Upper lobe of left lung (tissue), 6 donors: ENCODE results near the gene XPO6. TPM values are rescaled to one million over a fixed set of nuclear protein-coding genes. Genes with fewer than 3 reads are reported as not detected.
"Not testable (repeated sequence)": the region's sequence is repeated elsewhere in the genome, so short reads cannot be mapped to it uniquely, and the experiment has no call there.

Experiments
- ATAC-seq, 2 donors: fragments of 200-7000 bp; cut with Tn5 transposase; one replicate each; pipeline ENCODE4 v1.9.1; 2022; ENCODE audit warnings: mild to moderate bottlenecking in 2 of 2, moderate library complexity in 2 of 2; ENCODE audit not compliant: low FRiP score in 2 of 2
- DNase-seq, 2 donors: peaks; one replicate each; pipeline ENCODE4 v3.0.0-alpha.2; 2019 to 2020
- H3K27ac ChIP-seq, 4 donors: fragments of 200-600 bp; sonication (generic); one replicate each; pipeline ENCODE4 v1.5.1; 2016 to 2019
- H3K27me3 ChIP-seq, 4 donors: fragments of 200-600 bp; sonication (generic); one replicate each; pipeline ENCODE4 v1.5.1; 2017 to 2019
- H3K36me3 ChIP-seq, 4 donors: fragments of 200-600 bp; sonication (generic); one replicate each; pipeline ENCODE4 v1.5.1; 2016 to 2019
- H3K4me1 ChIP-seq, 4 donors: fragments of 200-600 bp; sonication (generic); one replicate each; pipeline ENCODE4 v1.5.1; 2018 to 2019
- H3K4me3 ChIP-seq, 4 donors: fragments of 200-600 bp; sonication (generic); one replicate each; pipeline ENCODE4 v1.5.1; 2017 to 2019; ENCODE audit warnings: mild to moderate bottlenecking in 2 of 4, moderate library complexity in 1 of 4
- H3K9me3 ChIP-seq, 4 donors: fragments of 200-600 bp; sonication (generic); one replicate each; pipeline ENCODE4 v1.5.1; 2018 to 2019
- CTCF ChIP-seq, 6 experiments: fragments of 450-650 bp in 4 of 6; fragments of 200-600 bp in 2 of 6; sonication (generic) in 2 of 6; IDR thresholded peaks; one replicate each; pipeline ENCODE4 v1.5.1; 2016 to 2019; ENCODE audit warnings: antibody characterized with exemption in 6 of 6
- EP300 ChIP-seq, 4 donors: sonication (generic); formaldehyde crosslinking; IDR thresholded peaks; one replicate each; pipeline ENCODE4 v1.5.1; 2017; ENCODE audit warnings: antibody characterized with exemption in 4 of 4, control low read depth in 2 of 4
- POLR2A ChIP-seq, 4 donors: fragments of 450-650 bp; IDR thresholded peaks; one replicate each; pipeline ENCODE4 v1.5.1; 2016 to 2017; ENCODE audit warnings: antibody characterized with exemption in 4 of 4, mild to moderate bottlenecking in 2 of 4
- POLR2AphosphoS5 ChIP-seq, 2 donors: sonication (generic); formaldehyde crosslinking; IDR thresholded peaks; one replicate each; pipeline ENCODE4 v1.5.1; 2017; ENCODE audit warnings: antibody characterized with exemption in 2 of 2
- WGBS, 2 donors: methylation state at CpG; one replicate each; pipeline ENCODE4 v1.1.5; 2017 to 2018; 5-methylcytosine and 5-hydroxymethylcytosine counted together
- total RNA-seq, 6 donors: library from RNA; depleted of rRNA in 4 of 6; stranded (reverse); fragments of >200 nt in 4 of 6; gene quantifications; one replicate each; pipeline versions ENCODE4 v1.1.0 to v1.2.1, GENCODE V29; 2016 to 2021
- donor health status: DM: no; HTN: no; CAD: no; lungs with moderate emphysema.
- donor health status: DM: no; HTN: yes; CAD: no; lungs with severe emphysema.

Gene XPO6
- total RNA-seq, 6 donors from 2014 or later, result 95.5 to 256 (median 129) TPM

- DNase-seq (no peak), ATAC-seq (no peak)
- peaks cover 13 to 100% (median 75%) of the 10 kb centered on the region in 4 donors for H3K36me3 ChIP-seq
- no peak overlapping the region for H3K27ac ChIP-seq
- 89 to 94% methylated on average over 3 of the region's 3 CpGs for WGBS, 2 donors
- H3K9me3 ChIP-seq, result no peaks in the 10 kb centered on the region
- H3K4me1 ChIP-seq, result no peaks in the 10 kb centered on the region
- no peaks in the 10 kb centered on the region for H3K27me3 ChIP-seq
- no peak for TF ChIP-seq CTCF (IDR thresholded peaks at IDR 0.05)
- no peak for TF ChIP-seq POLR2A (IDR thresholded peaks at IDR 0.05)
- TF ChIP-seq EP300 (IDR thresholded peaks at IDR 0.05), result no peak
- TF ChIP-seq POLR2AphosphoS5 (IDR thresholded peaks at IDR 0.05), result no peak
- H3K4me3 ChIP-seq, result no peak overlapping the region
Observed at GRCh38 chr16:28120754-28121153, 91.0 kb downstream of the XPO6 start.

GRCh38 chr16:28118637-28119036 lies 93.1 kb downstream of the XPO6 start:
- Histone ChIP-seq H3K9me3 (no peaks in the 10 kb centered on the region), H3K4me3 (no peak overlapping the region), H3K4me1 (no peaks in the 10 kb centered on the region), H3K36me3 (peaks cover 14 to 100% (median 72%) of the 10 kb centered on the region in 4 donors), H3K27ac (no peak overlapping the region), H3K27me3 (no peaks in the 10 kb centered on the region)
- ATAC-seq, result no peak
- TF ChIP-seq POLR2AphosphoS5 (IDR thresholded peaks at IDR 0.05), result no peak
- TF ChIP-seq POLR2A (IDR thresholded peaks at IDR 0.05), result no peak
- TF ChIP-seq EP300 (IDR thresholded peaks at IDR 0.05), result no peak
- no peak for TF ChIP-seq CTCF (IDR thresholded peaks at IDR 0.05)
- DNase-seq, result no peak
- WGBS, 2 donors, result 50 to 94% methylated on average over 1 to 2 of the region's 2 CpGs

GRCh38 chr16:28117168-28117565 lies 94.6 kb downstream of the XPO6 start:
- Histone ChIP-seq H3K4me1 (no peaks in the 10 kb centered on the region), H3K27me3 (no peaks in the 10 kb centered on the region), H3K36me3 (peaks cover 14 to 98% (median 67%) of the 10 kb centered on the region in 4 donors), H3K9me3 (no peaks in the 10 kb centered on the region), H3K4me3 (no peak overlapping the region), H3K27ac (no peak overlapping the region)
- DNase-seq (no peak), ATAC-seq (no peak)
- TF ChIP-seq CTCF (IDR thresholded peaks at IDR 0.05), result no peak
- no peak for TF ChIP-seq POLR2AphosphoS5 (IDR thresholded peaks at IDR 0.05)
- TF ChIP-seq POLR2A (IDR thresholded peaks at IDR 0.05), result no peak
- WGBS, 2 donors, result 96 to 99% methylated on average over 6 of the region's 6 CpGs

- peaks cover 10 to 98% (median 66%) of the 10 kb centered on the region in 4 donors for H3K36me3 ChIP-seq
- not testable (repeated sequence) for H3K4me3 ChIP-seq, H3K27ac ChIP-seq, ATAC-seq, H3K4me1 ChIP-seq, H3K27me3 ChIP-seq, H3K9me3 ChIP-seq, DNase-seq
- WGBS, 2 donors, result 97 to 100% methylated on average over 6 of the region's 6 CpGs
Observed at GRCh38 chr16:28115866-28116265, 95.9 kb downstream of the XPO6 start.

GRCh38 chr16:28112908-28113307 lies 98.9 kb downstream of the XPO6 start:
- Histone ChIP-seq H3K27ac (no peak overlapping the region), H3K9me3 (no peaks in the 10 kb centered on the region), H3K36me3 (peaks cover 3 to 98% (median 67%) of the 10 kb centered on the region in 4 donors), H3K4me3 (no peak overlapping the region), H3K4me1 (no peaks in the 10 kb centered on the region), H3K27me3 (no peaks in the 10 kb centered on the region)
- 89 to 92% methylated on average over 10 of the region's 10 CpGs for WGBS, 2 donors
- DNase-seq (no peak), ATAC-seq (no peak)
- TF ChIP-seq EP300 (IDR thresholded peaks at IDR 0.05) (no peak), POLR2AphosphoS5 (IDR thresholded peaks at IDR 0.05) (no peak), POLR2A (IDR thresholded peaks at IDR 0.05) (no peak), CTCF (IDR thresholded peaks at IDR 0.05) (no peak)
